HG03439 (cell line): ENCODE results near the gene TRMT112.

Source experiments
- ATAC-seq: cut with Tn5 transposase; IDR thresholded peaks from one replicate; pipeline ENCODE4 v1.9.1; 2021; ENCODE audit warnings: mild to moderate bottlenecking, moderate library complexity; ENCODE audit not compliant: unreplicated experiment

Gene TRMT112

GRCh38 chr11:64352099-64352994 is 35.0 kb upstream of the TRMT112 start:
- no peak for ATAC-seq

- ATAC-seq: no peak
Measured at GRCh38 chr11:64351136-64351631, 33.8 kb upstream of the TRMT112 start.

GRCh38 chr11:64349404-64349803 is 32.0 kb upstream of the TRMT112 start:
- ATAC-seq: no peak

- ATAC-seq: no peak
Measured at GRCh38 chr11:64349025-64349387, 31.6 kb upstream of the TRMT112 start.

- ATAC-seq: no peak
Measured at GRCh38 chr11:64348383-64349024, 31.1 kb upstream of the TRMT112 start.

- no peak for ATAC-seq
Measured at GRCh38 chr11:64347193-64347867, 30.0 kb upstream of the TRMT112 start.

GRCh38 chr11:64344787-64345186 is 27.4 kb upstream of the TRMT112 start:
- ATAC-seq: no peak

GRCh38 chr11:64343767-64344559 is 26.6 kb upstream of the TRMT112 start:
- ATAC-seq: no peak

- ATAC-seq: no peak
Measured at GRCh38 chr11:64342869-64343745, 25.7 kb upstream of the TRMT112 start.

GRCh38 chr11:64341851-64342791 is 24.8 kb upstream of the TRMT112 start:
- peak; percentile 39 for ATAC-seq

GRCh38 chr11:64341429-64341828 is 24.1 kb upstream of the TRMT112 start:
- ATAC-seq: no peak

- peak; percentile 35 for ATAC-seq
Measured at GRCh38 chr11:64340671-64341335, 23.4 kb upstream of the TRMT112 start.

- peak; percentile 38 for ATAC-seq
Measured at GRCh38 chr11:64339754-64340408, 22.5 kb upstream of the TRMT112 start, which contains the start of gene CCDC88B. TSS of gene CCDC88B (plus strand) at chr11:64340204. CDS start at chr11:64340267, 63 bp downstream.

- ATAC-seq: no peak
Measured at GRCh38 chr11:64339286-64339685, 21.9 kb upstream of the TRMT112 start.

- ATAC-seq: no peak
Measured at GRCh38 chr11:64338716-64339115, 21.4 kb upstream of the TRMT112 start.

GRCh38 chr11:64337538-64338249 is 20.3 kb upstream of the TRMT112 start:
- no peak for ATAC-seq
